Suprapubic skin (tissue), 4 donors: ENCODE results near the gene PLCL1. TPM values are rescaled to one million over a fixed set of nuclear protein-coding genes. Genes with fewer than 3 reads are reported as not detected.

Experiments
- DNase-seq, 2 donors: peaks; one replicate each; pipeline ENCODE4 v3.0.0-alpha.2; 2019; ENCODE audit warnings: low spot score in 2 of 2
- H3K27ac ChIP-seq: fragments of 200-600 bp; sonication (generic); one replicate; pipeline ENCODE4 v1.5.1; 2019
- H3K27me3 ChIP-seq: fragments of 200-600 bp; sonication (generic); one replicate; pipeline ENCODE4 v1.5.1; 2019
- H3K36me3 ChIP-seq: fragments of 200-600 bp; sonication (generic); one replicate; pipeline ENCODE4 v1.5.1; 2019
- H3K4me1 ChIP-seq: fragments of 200-600 bp; sonication (generic); one replicate; pipeline ENCODE4 v1.5.1; 2019
- H3K4me3 ChIP-seq: fragments of 200-600 bp; sonication (generic); one replicate; pipeline ENCODE4 v1.5.1; 2019; ENCODE audit warnings: mild to moderate bottlenecking
- H3K9me3 ChIP-seq: fragments of 200-600 bp; sonication (generic); one replicate; pipeline ENCODE4 v1.5.1; 2019
- EP300 ChIP-seq: sonication (generic); formaldehyde crosslinking; IDR thresholded peaks from one replicate; pipeline ENCODE4 v1.6.1; 2017; ENCODE audit warnings: antibody characterized with exemption
- POLR2A ChIP-seq, 2 donors: fragments of 450-650 bp; IDR thresholded peaks; one replicate each; pipeline ENCODE4 v1.6.1; 2017; ENCODE audit warnings: antibody characterized with exemption in 2 of 2, mild to moderate bottlenecking in 2 of 2, moderate library complexity in 2 of 2
- POLR2AphosphoS5 ChIP-seq, 3 donors: sonication (generic); formaldehyde crosslinking; IDR thresholded peaks; one replicate each; pipeline ENCODE4 v1.6.1; 2017; ENCODE audit warnings: antibody characterized with exemption in 3 of 3
- WGBS: methylation state at CpG from one replicate; pipeline ENCODE4 v1.1.5; 2018; 5-methylcytosine and 5-hydroxymethylcytosine counted together
- total RNA-seq, 4 donors: library from RNA; depleted of rRNA; stranded (reverse); fragments of >200 nt; gene quantifications; one replicate each; pipeline ENCODE4 v1.1.0, GENCODE V29; 2016
- TF ChIP-seq, protein P1 (sequence below), 2 donors: fragments of 200-600 bp in 1 of 2; fragments of 450-650 bp in 1 of 2; sonication (generic) in 1 of 2; IDR thresholded peaks; one replicate each; pipeline ENCODE4 v1.5.1; 2016 to 2019; ENCODE audit warnings: antibody characterized with exemption in 2 of 2, mild to moderate bottlenecking in 1 of 2, moderate library complexity in 1 of 2

Gene PLCL1
- total RNA-seq, 4 donors from 2014 or later, result 2.4 to 2.6 (median 2.5) TPM

DNA sequence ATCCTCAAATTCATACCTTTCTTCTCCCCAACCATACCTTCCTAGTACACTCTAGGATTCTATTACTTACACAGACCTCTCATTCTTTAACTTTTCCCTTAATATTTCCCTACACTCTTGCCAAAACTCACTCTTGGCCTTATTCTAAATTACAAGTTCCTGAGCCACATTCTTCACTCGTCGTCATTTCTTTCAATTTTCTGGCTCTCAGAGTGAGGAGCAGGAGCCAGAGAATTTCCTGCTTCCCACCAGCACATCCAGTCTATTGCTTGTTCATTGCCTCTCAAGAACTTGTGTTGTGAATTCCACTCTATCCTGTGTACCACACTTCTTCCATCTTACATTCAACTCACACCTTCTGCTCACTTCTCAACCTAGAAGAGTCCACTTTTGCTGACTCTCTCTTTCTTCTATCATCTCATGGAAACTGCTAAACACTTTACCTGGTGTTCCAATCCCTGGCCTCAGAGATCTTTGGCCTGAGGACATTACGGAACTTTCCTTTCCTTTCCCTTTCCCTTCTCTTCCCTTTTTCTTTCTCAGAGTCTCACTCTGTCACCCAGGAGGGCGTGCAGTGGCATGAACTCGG lies 171.6 kb downstream of the PLCL1 start:
- Histone ChIP-seq H3K4me1 (peaks cover 12% of the 10 kb centered on the region), H3K4me3 (no peak overlapping the region), H3K9me3 (no peaks in the 10 kb centered on the region), H3K36me3 (no peaks in the 10 kb centered on the region), H3K27ac (no peak overlapping the region), H3K27me3 (no peaks in the 10 kb centered on the region)
- 66% methylated on average over 5 of the region's 5 CpGs for WGBS
- DNase-seq, result no peak
- TF ChIP-seq EP300 (no peak), POLR2A (IDR thresholded peaks at IDR 0.05) (no peak), POLR2AphosphoS5 (IDR thresholded peaks at IDR 0.05) (no peak)
- TF ChIP-seq, protein P1, sequence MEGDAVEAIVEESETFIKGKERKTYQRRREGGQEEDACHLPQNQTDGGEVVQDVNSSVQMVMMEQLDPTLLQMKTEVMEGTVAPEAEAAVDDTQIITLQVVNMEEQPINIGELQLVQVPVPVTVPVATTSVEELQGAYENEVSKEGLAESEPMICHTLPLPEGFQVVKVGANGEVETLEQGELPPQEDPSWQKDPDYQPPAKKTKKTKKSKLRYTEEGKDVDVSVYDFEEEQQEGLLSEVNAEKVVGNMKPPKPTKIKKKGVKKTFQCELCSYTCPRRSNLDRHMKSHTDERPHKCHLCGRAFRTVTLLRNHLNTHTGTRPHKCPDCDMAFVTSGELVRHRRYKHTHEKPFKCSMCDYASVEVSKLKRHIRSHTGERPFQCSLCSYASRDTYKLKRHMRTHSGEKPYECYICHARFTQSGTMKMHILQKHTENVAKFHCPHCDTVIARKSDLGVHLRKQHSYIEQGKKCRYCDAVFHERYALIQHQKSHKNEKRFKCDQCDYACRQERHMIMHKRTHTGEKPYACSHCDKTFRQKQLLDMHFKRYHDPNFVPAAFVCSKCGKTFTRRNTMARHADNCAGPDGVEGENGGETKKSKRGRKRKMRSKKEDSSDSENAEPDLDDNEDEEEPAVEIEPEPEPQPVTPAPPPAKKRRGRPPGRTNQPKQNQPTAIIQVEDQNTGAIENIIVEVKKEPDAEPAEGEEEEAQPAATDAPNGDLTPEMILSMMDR (IDR thresholded peaks at IDR 0.05), result no peak

DNA sequence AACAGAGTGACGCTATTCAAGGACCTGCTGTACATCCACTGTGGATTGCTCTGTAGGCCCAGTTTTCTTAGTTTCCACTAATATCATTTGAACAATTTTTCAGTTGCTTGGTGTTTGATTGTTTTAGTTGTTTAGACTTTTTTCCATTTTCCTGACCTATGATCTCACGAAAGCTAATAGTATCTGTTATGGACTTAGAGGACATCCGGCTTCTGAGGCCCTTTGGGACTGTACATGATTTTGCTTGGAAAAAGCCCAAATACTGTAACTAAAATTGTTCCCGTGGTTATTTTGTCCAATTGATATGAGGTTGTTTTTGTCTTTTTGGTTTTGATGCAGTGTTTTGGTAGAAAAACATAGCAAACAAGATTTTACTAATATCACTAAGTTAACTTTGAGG lies 174.6 kb downstream of the PLCL1 start:
- no peak for DNase-seq
- WGBS, result 86% methylated on average over 4 of the region's 4 CpGs
- Histone ChIP-seq H3K9me3 (no peaks in the 10 kb centered on the region), H3K27me3 (no peaks in the 10 kb centered on the region), H3K4me1 (no peaks in the 10 kb centered on the region), H3K4me3 (no peak overlapping the region), H3K27ac (no peak overlapping the region), H3K36me3 (no peaks in the 10 kb centered on the region)
- TF ChIP-seq POLR2AphosphoS5 (IDR thresholded peaks at IDR 0.05) (no peak), POLR2A (IDR thresholded peaks at IDR 0.05) (no peak), EP300 (no peak)
- TF ChIP-seq, protein P1 (IDR thresholded peaks at IDR 0.05), result no peak

DNA sequence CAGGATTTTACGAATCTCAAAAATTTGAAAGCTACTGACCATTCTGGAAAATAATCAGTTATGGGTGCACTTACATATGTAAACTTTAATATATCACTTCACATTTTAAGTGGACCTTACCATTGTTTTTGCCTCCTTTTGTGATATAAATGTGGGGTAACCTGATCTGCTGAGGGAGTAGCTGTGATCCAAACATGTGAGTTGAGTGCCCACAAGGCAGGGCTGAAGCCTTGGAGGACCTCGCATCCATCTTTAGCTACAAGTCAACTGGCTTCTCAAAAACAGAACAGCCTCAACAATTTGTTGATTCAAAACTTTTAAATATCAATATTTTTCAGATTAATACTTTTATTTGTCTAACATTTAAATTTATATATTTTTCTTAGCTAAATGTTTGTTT lies 178.2 kb downstream of the PLCL1 start:
- WGBS, result 96% methylated on average over 2 of the region's 2 CpGs
- no peaks in the 10 kb centered on the region for H3K27me3 ChIP-seq
- no peak for DNase-seq
- H3K36me3 ChIP-seq, result no peaks in the 10 kb centered on the region
- TF ChIP-seq EP300 (no peak), POLR2A (IDR thresholded peaks at IDR 0.05) (no peak), POLR2AphosphoS5 (IDR thresholded peaks at IDR 0.05) (no peak)
- TF ChIP-seq, protein P1 (IDR thresholded peaks at IDR 0.05), result no peak
- H3K9me3 ChIP-seq, result no peaks in the 10 kb centered on the region
- H3K4me3 ChIP-seq, result no peak overlapping the region
- peaks cover 3% of the 10 kb centered on the region for H3K4me1 ChIP-seq
- H3K27ac ChIP-seq, result no peak overlapping the region

DNA sequence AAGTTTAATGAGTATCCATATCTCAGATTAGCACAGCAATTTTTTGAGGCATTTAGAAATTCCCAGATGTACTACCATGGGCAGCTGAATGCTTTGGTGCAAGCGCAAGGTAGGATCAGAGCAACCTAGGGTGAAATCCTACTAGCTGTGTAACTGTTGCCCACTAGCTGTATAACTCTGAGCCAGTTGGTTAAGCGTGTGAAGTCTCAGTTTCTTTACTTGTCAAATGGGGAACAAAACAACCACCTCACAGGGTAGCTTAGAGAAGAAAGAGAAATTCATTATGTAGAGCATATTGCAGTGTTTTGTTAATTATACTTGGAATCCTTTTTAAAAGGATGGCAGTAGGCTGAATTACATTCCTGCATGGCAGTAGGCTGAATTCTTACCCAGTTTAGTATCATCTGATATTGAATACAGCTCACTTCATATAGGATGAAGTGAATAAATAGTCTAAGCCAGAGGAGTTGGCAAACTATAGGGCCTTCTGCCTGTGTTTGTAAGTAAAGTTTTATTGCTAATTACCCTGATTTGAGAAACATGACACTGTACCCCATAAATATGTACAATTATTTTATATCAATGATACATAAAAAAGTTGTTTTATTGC lies 180.7 kb downstream of the PLCL1 start:
- H3K9me3 ChIP-seq, result no peaks in the 10 kb centered on the region
- no peaks in the 10 kb centered on the region for H3K27me3 ChIP-seq
- H3K4me1 ChIP-seq, result peaks cover 3% of the 10 kb centered on the region
- TF ChIP-seq POLR2A (IDR thresholded peaks at IDR 0.05), result no peak
- no peak for TF ChIP-seq EP300
- TF ChIP-seq, protein P1 (IDR thresholded peaks at IDR 0.05), result no peak
- TF ChIP-seq POLR2AphosphoS5 (IDR thresholded peaks at IDR 0.05), result no peak
- no peaks in the 10 kb centered on the region for H3K36me3 ChIP-seq
- WGBS, result 94% methylated on average over 2 of the region's 2 CpGs
- DNase-seq, result no peak
- no peak overlapping the region for H3K27ac ChIP-seq
- H3K4me3 ChIP-seq, result no peak overlapping the region

DNA sequence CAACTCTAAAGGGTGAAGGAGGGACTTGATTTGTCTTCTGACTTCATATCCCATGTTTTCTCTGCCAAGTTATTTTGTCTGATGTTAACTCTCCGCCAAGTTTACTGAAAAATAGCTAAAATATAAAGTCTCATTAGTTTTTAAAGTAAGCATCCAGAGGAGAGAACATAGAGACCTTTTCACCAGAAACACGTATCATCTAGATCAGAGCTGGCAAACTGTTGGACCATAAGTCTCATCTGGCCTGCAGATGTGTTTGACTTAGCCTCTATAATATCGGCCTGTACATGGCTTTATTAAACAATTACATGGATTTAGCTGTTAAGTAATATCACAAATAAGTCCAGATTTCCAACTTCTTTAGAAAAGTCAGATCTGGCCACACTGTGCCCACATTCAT lies 182.6 kb downstream of the PLCL1 start:
- H3K36me3 ChIP-seq, result no peaks in the 10 kb centered on the region
- no peak overlapping the region for H3K4me3 ChIP-seq
- no peak for DNase-seq
- TF ChIP-seq, protein P1 (IDR thresholded peaks at IDR 0.05), result no peak
- TF ChIP-seq POLR2AphosphoS5 (IDR thresholded peaks at IDR 0.05) (no peak), EP300 (no peak), POLR2A (IDR thresholded peaks at IDR 0.05) (no peak)
- H3K9me3 ChIP-seq, result no peaks in the 10 kb centered on the region
- H3K27me3 ChIP-seq, result no peaks in the 10 kb centered on the region
- H3K27ac ChIP-seq, result no peak overlapping the region
- H3K4me1 ChIP-seq, result peaks cover 3% of the 10 kb centered on the region
- 56% methylated on average over 3 of the region's 3 CpGs for WGBS
